Daoy (cell line): ENCODE data around the gene KISS1. TPM values are rescaled to one million over a fixed set of nuclear protein-coding genes. Genes with fewer than 3 reads are reported as not detected.

Source experiments
- DNase-seq: peaks from one replicate; pipeline ENCODE4 v3.0.0-alpha.2; 2015; ENCODE audit warnings: low read depth
- total RNA-seq: library from RNA; depleted of rRNA; stranded (reverse); fragments of >200 nt; shearing (Covaris generic); gene quantifications from 2 replicates; pipeline ENCODE4 v1.2.3, GENCODE V29; 2014

Gene KISS1
- total RNA-seq, 1 experiment from 2014 or later, result 0.86 TPM

DNA sequence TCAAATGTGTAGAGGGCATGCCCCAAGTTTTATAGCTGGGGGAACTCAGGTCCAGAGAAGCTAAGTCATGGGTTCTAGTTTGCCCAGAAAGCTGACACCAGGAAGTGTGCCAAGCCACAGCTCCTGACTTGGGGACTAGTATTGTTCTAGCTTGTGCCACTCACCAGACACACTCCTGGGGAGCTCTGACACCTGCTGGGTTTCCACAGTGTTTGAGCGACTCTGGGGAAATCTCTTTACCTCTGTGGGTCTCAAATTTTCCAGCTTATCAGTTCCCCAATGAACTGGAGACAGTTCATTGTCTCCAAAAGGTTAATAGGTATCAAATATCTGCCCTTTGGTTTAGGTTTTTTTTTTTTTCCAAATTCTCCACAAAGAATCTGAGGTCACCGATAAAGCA lies 4.2 kb downstream of the KISS1 start:
- no peak for DNase-seq

DNA sequence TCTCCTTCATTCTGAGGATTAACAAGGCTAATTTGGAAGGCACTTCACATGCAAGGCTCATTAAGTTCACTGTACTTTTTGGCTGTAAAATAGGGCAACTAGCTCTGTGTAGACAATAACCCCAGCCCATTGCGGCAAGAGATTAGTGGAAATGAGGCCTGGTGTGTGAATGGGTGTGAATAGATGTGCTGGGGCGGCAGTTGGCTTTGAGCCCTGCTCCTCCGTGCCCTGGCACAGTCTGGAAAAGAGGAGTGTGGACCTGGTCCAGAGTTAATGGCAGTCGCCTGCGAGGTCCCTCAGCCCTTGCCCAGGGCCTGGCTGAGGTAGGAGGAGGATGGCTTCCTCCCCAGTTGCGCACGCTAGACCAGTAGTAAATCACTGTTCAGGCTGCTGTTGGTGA lies 4.8 kb downstream of the KISS1 start:
- no peak for DNase-seq

DNA sequence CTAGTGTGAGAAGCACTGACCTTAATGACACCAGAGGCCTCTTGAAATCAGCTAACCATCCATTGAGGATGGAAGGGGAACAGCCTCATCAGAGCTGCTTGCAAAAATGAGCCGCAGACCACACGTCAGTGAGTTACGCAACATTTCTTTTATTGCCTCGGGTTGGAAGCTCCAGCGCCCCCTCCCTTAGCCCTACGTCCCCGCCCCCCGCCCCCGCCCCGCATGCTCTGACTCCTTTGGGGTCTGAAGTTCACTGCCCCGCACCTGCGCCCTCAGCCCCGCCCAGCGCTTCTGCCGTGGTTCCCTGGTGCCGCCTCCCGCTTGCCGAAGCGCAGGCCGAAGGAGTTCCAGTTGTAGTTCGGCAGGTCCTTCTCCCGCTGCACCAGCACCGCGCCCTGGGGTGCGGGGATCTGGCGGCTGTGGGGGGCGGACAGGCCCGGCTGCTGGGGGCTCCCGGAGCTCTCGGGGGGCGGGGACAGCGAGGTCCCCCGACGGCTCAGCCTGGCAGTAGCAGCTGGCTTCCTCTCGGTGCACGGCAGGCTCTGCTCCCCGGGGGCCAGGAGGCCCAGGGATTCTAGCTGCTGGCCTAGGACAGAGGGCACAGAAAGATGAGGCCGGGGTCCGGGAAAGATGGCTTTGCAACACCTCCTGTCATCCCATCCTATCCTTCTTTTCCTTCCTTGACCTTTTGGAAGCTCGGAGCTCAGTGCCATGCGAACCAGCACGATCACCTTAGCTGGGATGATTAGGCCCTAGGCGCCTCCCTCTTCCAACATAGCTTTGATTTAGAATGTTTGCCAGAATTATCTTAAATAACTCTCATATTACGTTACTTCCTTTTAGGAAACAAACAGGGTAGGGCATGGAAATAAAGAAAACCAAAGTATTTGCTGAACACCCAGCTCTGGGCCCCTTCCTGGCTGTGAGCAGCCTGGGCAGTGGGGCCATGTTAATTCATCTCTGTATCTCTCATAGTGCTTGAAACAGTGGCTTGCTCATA lies 5.8 kb downstream of the KISS1 start:
- no peak for DNase-seq

DNA sequence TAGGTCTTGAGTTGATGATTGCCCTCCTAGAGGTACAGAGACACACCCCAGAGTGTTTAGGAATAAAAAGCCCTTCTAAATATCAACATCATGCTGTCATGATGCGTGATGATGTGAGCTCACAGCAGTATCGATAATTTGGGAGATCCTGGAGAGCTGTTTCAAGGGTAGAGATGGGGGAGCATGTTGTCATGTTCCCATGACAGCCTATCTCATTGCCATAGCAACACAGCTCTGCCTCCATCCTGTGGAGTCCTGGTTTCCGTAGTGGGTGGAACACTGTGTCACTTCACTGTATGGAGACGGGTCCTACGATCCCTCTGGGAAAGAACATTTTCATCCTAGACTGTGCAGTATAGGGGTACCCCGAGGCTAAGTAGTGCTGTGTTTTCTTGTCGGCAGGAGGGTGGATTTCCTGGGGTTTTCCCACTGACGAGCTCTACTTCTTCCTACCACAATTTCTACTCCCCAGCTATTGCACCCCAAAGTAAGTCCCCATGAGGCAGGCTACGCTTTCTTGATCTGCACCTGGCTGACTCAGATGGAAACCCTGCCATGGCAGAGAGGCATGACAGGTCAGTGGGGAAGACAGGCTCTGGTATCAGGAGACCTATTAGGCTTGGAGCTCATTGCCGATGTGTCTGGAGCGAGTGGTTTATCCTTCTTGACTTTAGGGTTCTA lies 7.2 kb downstream of the KISS1 start:
- DNase-seq, result no peak

DNA sequence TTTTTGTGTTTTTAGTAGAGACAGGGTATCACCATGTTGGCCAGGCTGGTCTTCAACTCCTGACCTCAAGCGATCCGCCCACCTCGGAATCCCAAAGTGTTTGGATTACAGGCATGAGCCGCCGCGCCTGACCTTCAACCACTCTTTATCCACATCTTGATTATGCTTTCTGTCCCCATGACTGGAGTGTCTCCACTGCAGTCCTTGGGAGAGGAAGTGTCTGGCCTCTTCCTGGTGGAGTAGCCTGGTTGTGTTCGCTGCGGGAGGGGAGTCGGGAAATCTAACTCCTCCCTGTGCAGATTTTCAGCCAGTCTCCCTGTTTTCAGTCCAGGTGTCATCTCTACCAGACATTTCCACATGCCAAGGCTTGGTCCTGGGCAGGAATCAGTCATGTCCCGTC lies 9.7 kb downstream of the KISS1 start:
- DNase-seq, result no peak

DNA sequence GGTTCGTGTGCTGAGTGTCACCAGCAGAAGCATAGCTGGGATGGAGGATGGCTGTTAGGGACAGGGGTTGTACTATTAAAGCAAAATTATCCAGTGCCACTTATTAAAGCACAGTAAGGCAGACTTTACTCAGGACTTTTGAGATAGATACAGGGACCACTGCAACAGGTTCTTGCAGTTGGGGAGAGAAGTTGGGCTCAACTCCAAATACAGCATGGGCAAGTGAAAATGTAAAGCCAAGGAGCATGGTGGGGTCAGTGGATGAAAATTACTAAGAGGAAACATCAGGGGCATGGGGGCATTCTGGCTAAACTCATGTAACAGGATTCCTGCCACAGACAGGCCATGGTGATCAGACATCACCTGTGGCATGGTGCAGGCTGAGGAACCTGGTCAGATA lies 15.2 kb downstream of the KISS1 start:
- no peak for DNase-seq

DNA sequence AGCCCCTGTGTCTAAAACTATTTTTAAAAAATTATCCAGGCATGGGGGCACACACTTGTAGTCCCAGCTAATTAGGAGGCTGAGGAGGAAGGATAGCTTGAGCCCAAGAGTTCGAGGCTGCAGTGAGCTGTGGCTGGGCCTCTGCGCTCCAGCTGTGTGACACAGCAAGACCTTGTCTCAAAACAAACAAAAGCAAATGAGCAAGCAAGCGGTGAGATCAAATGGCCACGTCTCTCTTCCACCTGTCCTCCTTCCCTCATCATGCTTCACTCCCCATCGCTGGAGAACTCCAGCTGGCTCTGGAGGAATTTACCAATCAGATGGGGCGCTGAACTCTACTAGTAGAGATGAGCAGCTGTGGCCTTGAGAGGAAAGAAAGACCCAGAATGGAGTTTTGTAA lies 16.2 kb downstream of the KISS1 start:
- DNase-seq, result no peak

DNA sequence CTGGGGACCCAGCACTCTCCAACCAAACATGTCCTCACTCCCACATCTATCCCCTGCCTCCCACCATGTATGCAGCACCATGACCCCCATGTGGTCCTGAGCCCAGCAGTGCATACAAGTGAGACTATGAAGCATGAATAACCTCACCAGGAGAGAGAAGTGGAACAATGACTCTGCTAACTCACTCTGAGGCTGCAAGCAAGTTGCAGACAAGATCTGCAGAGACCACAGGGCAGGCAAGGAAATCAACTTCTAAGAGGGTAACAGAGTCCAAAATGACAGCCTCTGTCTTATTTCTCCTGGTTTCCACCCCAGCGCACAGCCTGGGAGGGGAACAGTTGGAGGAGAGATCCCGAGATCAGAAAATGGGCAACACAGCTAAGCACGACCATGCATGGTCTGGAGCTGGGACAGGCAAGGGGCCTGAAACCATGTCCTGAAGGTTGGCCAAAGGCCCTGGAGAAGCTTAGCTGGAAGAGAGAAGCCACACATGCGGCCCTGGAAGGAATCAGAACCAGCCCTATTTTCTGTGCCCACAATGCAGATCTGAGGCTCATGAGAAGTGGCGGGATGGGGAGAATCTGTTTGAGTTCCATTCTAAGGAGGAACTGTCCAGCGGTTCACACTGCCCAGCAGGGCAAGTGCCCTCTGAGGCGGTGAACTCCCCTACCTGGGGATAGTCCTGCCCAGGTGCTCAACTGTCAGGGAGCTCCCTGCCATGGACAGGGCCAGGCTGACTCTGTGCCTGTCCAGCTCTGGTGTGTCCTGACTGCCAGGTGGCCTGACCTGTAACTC lies 17.6 kb downstream of the KISS1 start:
- DNase-seq, result no peak

DNA sequence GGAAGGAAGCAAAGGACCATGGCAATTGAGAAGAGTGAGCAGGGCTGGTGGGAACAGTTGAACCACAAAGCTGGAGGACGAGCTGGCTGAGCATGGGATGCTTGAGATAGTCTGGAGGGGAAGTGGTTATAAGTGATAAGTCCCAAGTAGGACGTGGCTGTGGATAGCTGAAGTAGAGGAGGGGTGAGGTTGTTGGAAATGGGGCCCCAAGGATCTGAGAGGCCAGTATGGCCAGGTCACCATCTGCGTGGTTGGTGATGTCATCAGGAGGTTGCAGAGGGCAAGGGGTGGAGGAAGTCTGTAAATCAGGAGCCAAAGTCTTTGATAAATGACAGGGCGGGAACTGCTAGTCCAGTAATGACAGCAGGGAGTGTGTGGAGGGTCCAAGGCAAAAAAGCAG lies 19.2 kb downstream of the KISS1 start:
- no peak for DNase-seq

DNA sequence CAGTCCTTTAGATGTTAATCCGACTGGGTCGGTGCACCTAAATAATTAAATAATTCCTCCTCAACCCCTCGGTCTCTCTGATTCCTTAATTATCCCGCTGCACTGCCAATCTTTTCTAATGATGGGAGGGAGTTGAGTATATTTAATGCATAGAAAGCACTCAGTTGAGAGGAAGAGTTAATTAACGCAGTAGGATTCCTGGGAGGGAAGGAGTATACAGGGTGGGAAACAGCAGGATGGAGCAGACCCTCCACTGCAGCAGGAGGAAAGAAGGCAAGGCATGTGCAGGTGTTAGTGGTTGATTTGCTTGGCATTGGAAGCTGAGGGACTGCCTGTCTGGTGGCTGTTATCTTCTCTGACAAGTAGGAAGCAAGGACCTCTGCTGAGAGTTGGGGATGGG lies 20.2 kb downstream of the KISS1 start:
- DNase-seq, result no peak

DNA sequence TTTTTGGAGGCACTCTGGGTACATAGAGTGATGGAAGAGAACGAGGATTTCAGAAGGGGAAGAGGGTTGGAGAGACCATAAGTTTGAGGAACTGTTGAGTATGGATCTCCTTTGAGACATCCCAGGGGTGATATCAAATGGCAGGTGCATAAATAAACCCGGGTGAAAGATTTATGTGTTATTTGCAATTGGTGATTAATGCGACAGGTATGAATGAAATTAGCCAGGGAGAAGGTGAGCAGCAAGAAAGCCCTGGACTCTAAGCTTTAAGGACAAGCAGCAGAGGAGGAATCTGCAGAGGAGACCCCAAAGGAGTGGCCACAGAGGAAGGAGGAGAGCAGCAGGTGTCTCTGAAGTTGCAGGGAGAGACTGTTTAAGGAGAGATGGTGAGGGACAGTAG lies 21.3 kb downstream of the KISS1 start:
- no peak for DNase-seq

DNA sequence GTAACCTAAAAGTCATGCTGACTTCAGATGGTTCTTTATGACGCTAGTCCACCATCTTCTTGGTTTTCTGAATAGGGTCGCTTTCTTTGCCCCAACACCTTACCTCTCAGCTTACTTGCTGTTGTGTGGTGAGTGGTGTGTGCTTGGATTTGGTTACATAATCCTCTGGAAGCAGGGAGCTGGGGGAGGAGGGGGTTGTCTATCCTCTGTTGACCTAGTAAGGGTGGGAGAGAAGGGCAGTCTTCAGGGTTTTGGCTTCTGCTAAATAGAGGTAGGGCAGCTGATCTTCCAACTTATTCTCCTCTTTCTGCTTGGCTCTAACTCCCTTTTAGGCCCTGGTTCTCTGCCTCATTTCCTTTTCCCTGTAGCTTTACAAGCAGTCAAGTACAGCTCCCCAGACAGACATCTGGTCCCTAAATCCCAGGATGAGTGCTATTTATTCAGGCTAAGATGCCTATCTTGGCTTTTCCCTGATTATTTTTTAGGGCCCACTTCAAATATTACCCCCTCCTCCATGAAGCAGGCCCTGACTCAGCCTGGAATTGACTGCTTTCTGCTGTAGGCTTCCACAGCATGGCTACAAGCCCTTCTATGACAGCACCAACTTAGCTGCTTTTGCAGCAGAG lies 23.8 kb downstream of the KISS1 start:
- no peak for DNase-seq

DNA sequence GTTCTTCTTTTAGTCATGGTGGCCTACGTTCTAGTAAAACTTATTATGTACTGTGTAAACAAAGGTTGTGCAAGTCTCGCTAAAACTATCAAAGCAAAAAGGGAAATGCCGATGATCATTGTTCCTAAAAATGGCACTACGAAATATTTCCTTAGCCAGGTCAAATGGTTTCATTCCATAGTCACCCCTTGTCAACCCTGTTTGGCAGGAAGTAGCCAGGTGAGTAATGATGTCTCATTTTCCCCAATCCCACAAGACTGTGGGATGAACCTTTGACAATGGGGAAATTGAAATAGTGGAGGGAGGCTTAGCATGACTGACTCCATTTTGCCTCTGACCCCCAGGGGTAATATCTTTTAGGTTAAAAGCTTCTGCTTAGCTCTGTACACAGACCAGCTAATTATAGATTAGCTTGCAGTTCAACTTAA lies 24.5 kb downstream of the KISS1 start:
- peak; percentile 74 for DNase-seq

DNA sequence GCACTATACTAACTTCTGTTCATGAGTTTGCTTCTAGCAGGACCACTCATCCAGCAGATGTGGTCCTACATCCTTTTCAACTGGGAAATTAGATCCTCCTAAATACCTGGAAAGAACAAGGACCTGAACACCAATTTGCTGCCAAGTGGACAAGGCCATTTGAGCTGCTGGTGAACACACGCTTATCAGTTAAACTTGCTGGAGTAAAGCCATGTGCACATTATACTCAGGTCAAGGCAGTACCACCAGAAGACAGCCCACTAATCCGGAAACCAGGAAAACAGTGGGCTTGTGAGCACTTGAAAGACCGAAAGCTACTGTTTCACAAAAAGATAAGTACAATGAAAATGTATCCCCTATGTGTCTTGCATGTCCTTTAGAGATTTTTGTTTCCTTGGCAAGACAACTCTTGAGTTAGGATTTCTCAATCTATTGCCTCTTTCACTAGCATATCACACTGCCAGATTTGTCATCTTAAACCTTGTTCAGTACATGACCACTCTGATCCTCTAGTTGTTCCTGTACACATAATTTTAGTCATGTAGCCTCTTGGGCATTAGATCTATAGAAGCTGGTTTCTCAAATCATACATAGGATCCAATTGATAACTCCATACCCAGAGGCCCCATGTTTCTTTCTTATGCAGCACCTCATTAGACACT lies 25.7 kb downstream of the KISS1 start:
- DNase-seq, result no peak

DNA sequence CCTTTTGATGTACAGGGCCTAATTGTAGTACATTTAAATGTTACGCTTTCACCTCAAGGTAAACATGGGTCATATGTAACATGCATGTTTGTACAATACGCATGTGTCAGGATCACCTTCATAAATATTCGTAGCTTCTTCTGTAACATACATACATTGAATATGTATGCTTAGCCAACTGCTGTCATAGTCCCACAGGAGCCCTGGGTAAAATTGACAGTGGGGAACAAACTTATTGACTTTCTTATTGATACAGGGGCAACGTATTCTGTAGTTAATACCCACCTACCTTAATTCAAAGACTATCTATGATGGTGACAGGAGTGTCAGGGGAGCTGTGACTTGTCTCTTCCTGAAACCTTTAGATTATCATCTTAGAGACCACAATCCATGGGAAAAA lies 26.4 kb downstream of the KISS1 start:
- no peak for DNase-seq

DNA sequence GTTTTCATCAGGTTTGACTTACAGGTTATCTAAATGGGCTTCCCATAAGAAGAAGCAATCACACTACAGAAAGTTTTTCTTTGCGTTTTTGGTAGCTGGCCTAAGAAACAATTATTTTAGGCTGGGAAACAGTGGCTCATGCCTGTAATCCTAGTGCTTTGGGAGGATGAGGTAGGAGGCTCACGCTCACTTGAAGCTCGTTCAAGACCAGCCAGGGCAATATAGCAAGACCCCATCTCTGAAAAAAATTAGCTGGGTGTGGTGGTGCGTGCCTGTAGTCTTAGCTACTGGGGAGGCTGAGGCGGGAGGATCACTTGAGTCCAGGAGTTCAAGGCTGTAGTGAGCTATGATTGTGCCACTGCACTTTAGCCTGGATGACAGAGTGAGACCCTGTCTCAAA lies 28.6 kb downstream of the KISS1 start:
- DNase-seq, result no peak

DNA sequence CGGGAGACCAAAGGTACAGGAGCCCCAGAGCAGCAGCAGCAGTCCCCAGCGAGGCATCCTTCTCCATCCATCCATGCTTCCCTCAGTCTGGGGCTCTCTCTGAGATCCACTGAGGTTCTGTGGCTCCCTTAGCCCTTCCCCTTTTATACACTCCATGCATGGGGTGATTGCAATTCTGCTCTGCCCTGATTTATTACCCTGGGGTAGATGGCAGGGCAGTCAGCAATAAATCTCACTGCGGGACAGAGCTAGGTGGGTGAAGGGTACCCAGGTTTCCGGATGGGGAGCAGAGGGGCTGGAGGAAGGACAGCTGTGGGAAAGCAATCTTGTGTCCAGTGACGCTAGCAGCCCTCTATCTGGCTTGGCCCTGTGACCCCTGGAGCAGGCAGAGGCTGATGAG lies 30.1 kb downstream of the KISS1 start, which contains the start of gene REN:
REN (minus strand) TSS at position 119 of the 400 bp plus-strand sequence; CDS start at position 75, 44 bp downstream.
- DNase-seq, result no peak

DNA sequence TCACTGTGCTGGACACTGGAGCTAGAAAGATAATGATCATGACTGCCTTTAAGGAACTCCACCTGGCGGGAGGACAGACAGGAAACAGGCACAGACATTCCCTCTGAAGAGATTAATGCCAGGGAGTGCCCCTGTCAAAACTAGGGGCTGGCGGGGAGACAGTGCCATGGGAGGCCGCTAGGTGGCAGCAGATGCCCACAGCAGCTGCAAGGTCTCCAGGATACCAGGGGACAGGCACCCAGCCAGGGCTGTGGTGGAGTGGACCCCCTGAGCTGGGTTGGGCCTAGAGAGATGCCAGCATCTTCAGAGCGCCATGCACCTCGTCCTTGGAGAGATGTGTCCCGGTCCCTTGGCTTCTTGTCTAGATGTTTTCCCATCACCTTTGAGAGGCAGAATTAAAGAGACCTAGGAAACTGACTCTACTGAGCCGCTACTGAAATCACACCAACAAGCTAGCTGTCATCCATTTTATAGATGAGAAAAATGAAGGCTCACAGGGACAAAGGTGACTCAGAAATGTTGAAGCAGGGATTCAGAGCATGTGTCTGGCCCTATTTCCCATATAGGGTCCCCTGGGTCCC lies 33.7 kb downstream of the KISS1 start:
- DNase-seq, result peak; percentile 82

DNA sequence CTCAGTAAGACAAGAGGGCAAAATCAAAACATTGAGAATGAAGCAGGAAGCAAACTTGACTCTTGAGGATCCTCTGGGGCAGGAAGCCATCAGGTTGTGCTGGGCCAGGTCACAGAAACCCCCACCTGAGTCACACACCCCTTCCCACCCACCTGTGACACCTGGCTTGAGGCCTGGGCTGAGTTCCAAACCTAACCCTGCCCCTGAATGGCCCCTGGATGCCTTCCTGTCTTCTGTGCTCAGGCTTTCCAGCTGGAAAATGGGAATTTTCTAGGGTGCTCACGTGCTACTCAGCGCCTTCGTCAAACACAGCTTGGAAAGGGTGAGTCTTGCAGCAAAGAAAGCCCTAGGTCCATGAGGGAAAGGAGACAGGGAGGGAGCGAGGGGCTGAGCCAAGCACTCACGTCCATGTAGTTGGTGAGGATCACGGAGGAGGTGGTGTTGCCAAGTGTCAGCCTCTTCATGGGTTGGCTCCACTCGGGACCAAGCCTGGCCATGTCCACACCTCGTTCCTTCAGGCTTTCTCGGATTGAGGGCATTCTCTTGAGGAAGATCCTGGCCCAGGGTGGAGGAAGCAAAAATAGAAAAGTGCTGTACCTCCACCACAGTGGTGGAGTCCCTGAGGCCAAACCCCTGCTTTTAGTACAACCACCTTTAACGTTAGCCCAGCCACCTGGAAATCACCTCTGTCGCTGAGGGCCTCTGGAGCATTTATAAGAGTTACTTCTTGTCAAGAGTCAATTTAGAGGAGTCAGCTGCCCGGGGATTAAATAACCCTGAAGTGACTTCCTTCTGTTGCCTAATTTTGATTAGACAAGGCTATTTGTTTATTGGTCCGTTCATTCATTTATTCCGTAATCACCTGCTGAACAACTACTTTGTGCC lies 34.4 kb downstream of the KISS1 start:
- DNase-seq, result no peak

DNA sequence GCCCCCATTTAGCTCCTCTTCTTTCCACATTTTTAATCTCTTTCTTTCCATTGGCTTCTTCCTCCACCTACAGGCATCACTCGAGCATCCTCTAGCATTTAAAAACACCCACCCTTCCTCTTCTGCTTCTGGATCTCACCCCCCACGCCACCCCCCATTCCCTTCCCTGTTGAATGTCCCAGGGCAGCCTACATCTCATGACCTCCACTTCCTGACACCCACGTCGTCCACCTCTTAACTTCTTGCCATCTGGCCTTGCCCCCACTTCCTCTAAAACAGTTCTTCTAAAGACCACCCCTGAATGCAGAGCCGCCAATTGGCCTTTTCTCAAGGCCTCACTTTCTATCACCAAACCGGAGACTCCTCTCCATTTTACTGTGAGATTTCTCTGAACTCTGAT lies 38.3 kb downstream of the KISS1 start:
- DNase-seq, result no peak
